Lung (tissue), 12 donors: Measurements from ENCODE around the gene PAPPA2. TPM values are rescaled to one million over a fixed set of nuclear protein-coding genes. Genes with fewer than 3 reads are reported as not detected.
A peak's percentile ranks its signal among the peaks of the same experiment; 100 is the strongest.

ENCODE experiments used
- ATAC-seq: fragments of 200-7000 bp; cut with Tn5 transposase; one replicate; pipeline ENCODE4 v1.9.1; 2020; ENCODE audit warnings: moderate number of reproducible peaks; ENCODE audit not compliant: insufficient read depth, low FRiP score
- DNase-seq, 3 donors: peaks; one replicate each; pipeline ENCODE4 v3.0.0-alpha.2; 2013 to 2017
- H3K27ac ChIP-seq, 2 donors: one replicate each; pipeline ENCODE4 v1.5.1; 2013; ENCODE audit warnings: mild to moderate bottlenecking in 2 of 2, moderate library complexity in 2 of 2, control low read depth in 1 of 2, inconsistent platforms in 1 of 2, low read depth in 1 of 2, low read length in 1 of 2
- H3K27me3 ChIP-seq, 3 donors: one replicate each; pipeline ENCODE4 v1.5.1; 2013; ENCODE audit warnings: low read length in 2 of 3; ENCODE audit not compliant: control insufficient read depth in 3 of 3, insufficient read depth in 3 of 3
- H3K36me3 ChIP-seq, 4 donors: one replicate each; pipeline ENCODE4 v1.5.1; 2013; ENCODE audit warnings: low read length in 4 of 4, mild to moderate bottlenecking in 1 of 4, moderate library complexity in 1 of 4; ENCODE audit not compliant: control insufficient read depth in 4 of 4, insufficient read depth in 4 of 4
- H3K4me1 ChIP-seq, 5 donors: one replicate each; pipeline ENCODE4 v1.5.1; 2013; ENCODE audit warnings: low read length in 5 of 5, mild to moderate bottlenecking in 2 of 5, moderate library complexity in 1 of 5; ENCODE audit not compliant: control insufficient read depth in 5 of 5, insufficient read depth in 5 of 5
- H3K4me3 ChIP-seq: one replicate; pipeline ENCODE4 v1.5.1; 2013; ENCODE audit warnings: mild to moderate bottlenecking, control low read depth, moderate library complexity
- H3K9ac ChIP-seq, 2 donors: one replicate each; pipeline ENCODE4 v1.5.1; 2013; ENCODE audit warnings: low read length in 2 of 2, control low read depth in 1 of 2; ENCODE audit not compliant: insufficient read depth in 1 of 2
- H3K9me3 ChIP-seq, 4 donors: one replicate each; pipeline ENCODE4 v1.5.1; 2013; ENCODE audit warnings: low read length in 3 of 4, mild to moderate bottlenecking in 1 of 4, moderate library complexity in 1 of 4; ENCODE audit not compliant: control insufficient read depth in 4 of 4, insufficient read depth in 3 of 4
- WGBS, 2 donors: extraction: QIAGEN DNeasy Blood & Tissue Kit; methylation state at CpG; one replicate each; pipeline ENCODE4 v1.1.7; 2013; 5-methylcytosine and 5-hydroxymethylcytosine counted together
- polyA plus RNA-seq, 2 donors: library from polyadenylated mRNA; stranded (reverse); fragments of 200-250 nt; gene quantifications; one replicate each; pipeline ENCODE4 v1.2.1, GENCODE V29; 2013
- total RNA-seq, 2 donors: library from RNA; depleted of rRNA in 1 of 2; stranded (reverse); fragments of >200 nt in 1 of 2; gene quantifications; one replicate each; pipeline ENCODE4 v1.2.1, GENCODE V29; 2014 to 2021
- TF ChIP-seq, protein P1 (sequence below): IDR thresholded peaks from 2 replicates; pipeline ENCODE4 v1.5.1; 2012; ENCODE audit warnings: mild to moderate bottlenecking; ENCODE audit errors: control extremely low read depth, extremely low read depth
- donor health status: control.
- donor health status: control.
- donor health status: Bipolar disorder and iron deficiency.
- donor health status: healthy.
- donor health status: DM: yes; HTN: yes; CAD: no.

PAPPA2 gene
- total and polyA plus RNA-seq, 4 donors: 0.02 to 0.55 (median 0.32) TPM

DNA sequence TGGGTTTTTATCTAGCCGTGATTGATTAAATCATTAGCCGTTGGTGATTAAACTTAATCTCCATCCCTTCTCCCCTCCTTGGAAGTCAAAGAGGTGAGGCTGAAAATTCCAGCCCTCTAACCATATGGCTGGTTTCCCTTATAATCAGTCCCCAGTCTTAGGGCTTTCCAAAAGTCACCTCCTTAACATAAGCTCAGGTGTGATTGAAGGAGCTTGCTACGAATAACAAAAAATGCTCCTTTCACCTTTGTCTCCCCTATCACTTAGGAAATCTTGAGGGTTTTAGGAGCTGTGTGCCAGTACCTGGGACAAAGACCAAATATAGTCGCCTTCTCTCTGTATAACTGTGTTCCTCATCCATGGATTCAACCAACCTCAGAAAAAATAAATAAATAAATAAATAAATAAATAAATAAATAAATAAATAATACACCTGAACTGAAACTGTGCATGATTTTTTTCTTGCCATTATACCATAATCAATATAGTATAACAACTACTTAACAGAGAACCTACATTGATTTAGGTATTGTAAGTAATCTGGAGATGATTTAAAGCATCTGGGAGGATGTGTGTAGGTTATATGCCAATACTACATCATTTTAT lies 82.2 kb downstream of the PAPPA2 start:
- WGBS, 2 donors: 88% methylated on average over 4 of the region's 4 CpGs
- Histone ChIP-seq H3K9me3 (peaks cover 0 to 3% (median 0%) of the 10 kb centered on the region in 4 donors), H3K4me1 (no peaks in the 10 kb centered on the region), H3K36me3 (no peaks in the 10 kb centered on the region), H3K4me3 (no peak overlapping the region), H3K9ac (no peak overlapping the region), H3K27ac (no peak overlapping the region), H3K27me3 (peaks cover 0 to 5% (median 3%) of the 10 kb centered on the region in 3 donors)
- ATAC-seq (no peak), DNase-seq (no peak)
- TF ChIP-seq, protein P1, sequence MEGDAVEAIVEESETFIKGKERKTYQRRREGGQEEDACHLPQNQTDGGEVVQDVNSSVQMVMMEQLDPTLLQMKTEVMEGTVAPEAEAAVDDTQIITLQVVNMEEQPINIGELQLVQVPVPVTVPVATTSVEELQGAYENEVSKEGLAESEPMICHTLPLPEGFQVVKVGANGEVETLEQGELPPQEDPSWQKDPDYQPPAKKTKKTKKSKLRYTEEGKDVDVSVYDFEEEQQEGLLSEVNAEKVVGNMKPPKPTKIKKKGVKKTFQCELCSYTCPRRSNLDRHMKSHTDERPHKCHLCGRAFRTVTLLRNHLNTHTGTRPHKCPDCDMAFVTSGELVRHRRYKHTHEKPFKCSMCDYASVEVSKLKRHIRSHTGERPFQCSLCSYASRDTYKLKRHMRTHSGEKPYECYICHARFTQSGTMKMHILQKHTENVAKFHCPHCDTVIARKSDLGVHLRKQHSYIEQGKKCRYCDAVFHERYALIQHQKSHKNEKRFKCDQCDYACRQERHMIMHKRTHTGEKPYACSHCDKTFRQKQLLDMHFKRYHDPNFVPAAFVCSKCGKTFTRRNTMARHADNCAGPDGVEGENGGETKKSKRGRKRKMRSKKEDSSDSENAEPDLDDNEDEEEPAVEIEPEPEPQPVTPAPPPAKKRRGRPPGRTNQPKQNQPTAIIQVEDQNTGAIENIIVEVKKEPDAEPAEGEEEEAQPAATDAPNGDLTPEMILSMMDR: no peak

DNA sequence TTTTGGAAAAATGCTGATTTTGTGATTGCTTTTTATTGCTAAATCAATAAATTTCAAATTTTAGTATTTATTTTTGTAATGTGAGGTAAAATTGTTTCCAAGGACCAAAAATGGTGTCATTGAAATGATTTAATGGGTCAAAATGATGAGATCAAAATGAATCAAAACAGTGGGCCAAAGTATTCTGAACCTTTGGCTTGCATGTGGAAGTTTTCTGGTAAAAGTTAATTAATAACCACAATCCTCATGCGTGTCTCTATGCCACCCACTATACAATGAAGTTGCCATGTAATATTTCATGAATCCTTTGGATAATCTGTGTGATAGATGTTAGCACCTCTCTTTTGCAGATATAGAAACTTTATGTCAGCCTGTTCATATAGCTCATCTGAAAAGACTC lies 83.8 kb downstream of the PAPPA2 start:
- TF ChIP-seq, protein P1: no peak
- peaks cover 0 to 3% (median 0%) of the 10 kb centered on the region in 4 donors for H3K9me3 ChIP-seq
- H3K36me3 ChIP-seq: no peaks in the 10 kb centered on the region
- H3K27ac ChIP-seq: no peak overlapping the region
- no peak for ATAC-seq
- peaks cover 0 to 6% (median 5%) of the 10 kb centered on the region in 3 donors for H3K27me3 ChIP-seq
- no peak overlapping the region for H3K4me3 ChIP-seq
- WGBS, 2 donors: 69 to 87% methylated on average over 1 of the region's 1 CpG
- H3K9ac ChIP-seq: no peak overlapping the region
- peaks cover 0 to 12% (median 0%) of the 10 kb centered on the region in 5 donors for H3K4me1 ChIP-seq
- no peak for DNase-seq

DNA sequence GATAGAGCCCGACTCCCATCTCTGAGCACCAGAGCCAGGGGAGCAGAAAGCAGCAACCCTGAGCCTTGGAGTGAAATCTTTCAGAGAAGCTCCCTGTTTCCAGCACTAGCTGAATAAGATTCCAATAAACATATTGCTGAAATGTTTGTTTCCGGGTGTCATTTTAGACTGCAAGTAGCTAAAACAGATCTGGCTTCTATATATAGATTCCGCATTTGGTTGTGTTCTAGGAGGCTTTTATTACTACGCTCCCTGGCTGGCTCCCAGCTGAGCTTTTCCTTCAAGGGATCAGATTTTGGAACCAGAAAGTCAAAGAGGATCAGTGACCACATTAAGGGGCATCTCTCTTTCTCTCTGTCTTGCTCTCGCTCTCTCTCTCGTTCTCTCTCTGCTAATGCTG lies 88.2 kb downstream of the PAPPA2 start:
- Histone ChIP-seq H3K9ac (no peak overlapping the region), H3K36me3 (no peaks in the 10 kb centered on the region), H3K4me1 (peaks cover 0 to 24% (median 0%) of the 10 kb centered on the region in 5 donors), H3K9me3 (no peaks in the 10 kb centered on the region), H3K4me3 (no peak overlapping the region), H3K27ac (no peak overlapping the region), H3K27me3 (peaks cover 0 to 18% (median 5%) of the 10 kb centered on the region in 3 donors)
- ATAC-seq: no peak
- DNase-seq: peak; percentile 37 to 77 (median 54)
- 72 to 73% methylated on average over 6 of the region's 6 CpGs for WGBS, 2 donors
- TF ChIP-seq, protein P1: no peak
